H1 (cell line): ENCODE results near the gene TCERG1L. TPM values are rescaled to one million over a fixed set of nuclear protein-coding genes. Genes with fewer than 3 reads are reported as not detected.

Experiments used
- CTCF ChIA-PET: fragments of 300-600 bp; sonication (Branson Sonifier 250); formaldehyde crosslinking; loops from one replicate; lab custom pipeline; 2021; ENCODE audit not compliant: partially characterized antibody; lab: Charles Lee
- POLR2A ChIA-PET: fragments of 300-600 bp; sonication (Branson Sonifier 250); formaldehyde crosslinking; loops from one replicate; lab custom pipeline; 2021; ENCODE audit warnings: inconsistent platforms; ENCODE audit not compliant: partially characterized antibody; lab: Charles Lee
- DNase-seq, 2 experiments: peaks; one replicate each; pipeline versions ENCODE4 v3.0.0 to v3.0.0-alpha.2; 2010 to 2022; ENCODE audit warnings: low spot score in 2 of 2, low read depth in 1 of 2, mixed read lengths in 1 of 2
- FAIRE-seq: peaks from 2 replicates; lab custom pipeline; 2011; peaks lifted over from hg19 to GRCh38; lab: Jason Lieb, UNC
- H2AFZ ChIP-seq: 2 replicates; pipeline ENCODE4 v1.8.1; 2012; ENCODE audit warnings: low read length, inconsistent platforms
- H2AK5ac ChIP-seq: 2 replicates; pipeline ENCODE4 v1.6.1; 2013; ENCODE audit warnings: low read depth, low read length
- H2BK120ac ChIP-seq: replicated peaks from 2 replicates; pipeline ENCODE3; 2013; ENCODE audit warnings: low read depth, low read length, inconsistent platforms
- H2BK12ac ChIP-seq: 2 replicates; pipeline ENCODE4 v1.6.1; 2013; ENCODE audit warnings: low read depth, low read length
- H2BK15ac ChIP-seq: 2 replicates; pipeline ENCODE4 v1.6.1; 2013; ENCODE audit warnings: low read length
- H2BK20ac ChIP-seq: 2 replicates; pipeline ENCODE4 v1.6.1; 2013; ENCODE audit warnings: low read length
- H2BK5ac ChIP-seq: 2 replicates; pipeline ENCODE4 v1.6.1; 2013; ENCODE audit warnings: low read depth, low read length
- H3K14ac ChIP-seq: 2 replicates; pipeline ENCODE4 v1.6.1; 2013; ENCODE audit warnings: inconsistent platforms; ENCODE audit not compliant: insufficient read length
- H3K18ac ChIP-seq: 2 replicates; pipeline ENCODE4 v1.6.1; 2013; ENCODE audit warnings: low read length; ENCODE audit errors: extremely low read depth
- H3K23ac ChIP-seq: 2 replicates; pipeline ENCODE4 v1.6.1; 2013; ENCODE audit warnings: inconsistent platforms; ENCODE audit not compliant: insufficient read length
- H3K23me2 ChIP-seq: 2 replicates; pipeline ENCODE4 v1.6.1; 2013; ENCODE audit warnings: low read depth, low read length
- H3K27ac ChIP-seq: 2 replicates; pipeline ENCODE4 v1.6.1; 2011; ENCODE audit warnings: low read depth, low read length, inconsistent platforms
- H3K27me3 ChIP-seq, 4 experiments: replicated peaks in 1 of 4; 1 replicate in 1 of 4; 2 replicates in 3 of 4; pipeline versions ENCODE4 v1.6.1 to v1.8.1; 2011 to 2013; ENCODE audit warnings: low read length in 3 of 4, mild to moderate bottlenecking in 3 of 4, inconsistent platforms in 2 of 4, mixed read lengths in 2 of 4, moderate library complexity in 1 of 4; ENCODE audit not compliant: control insufficient read depth in 3 of 4, insufficient read depth in 3 of 4; ENCODE audit errors: extremely low read depth in 1 of 4
- H3K36me3 ChIP-seq, 4 experiments: 2 replicates each; pipeline versions ENCODE4 v1.6.1 to v1.8.1; 2011 to 2013; ENCODE audit warnings: mild to moderate bottlenecking in 4 of 4, low read length in 3 of 4, moderate library complexity in 2 of 4, control low read depth in 1 of 4, inconsistent platforms in 1 of 4; ENCODE audit not compliant: insufficient read depth in 4 of 4, control insufficient read depth in 2 of 4
- H3K4ac ChIP-seq: replicated peaks from 2 replicates; pipeline ENCODE3; 2013; ENCODE audit warnings: low read length, low read depth, mixed read lengths, inconsistent platforms; ENCODE audit not compliant: insufficient read length
- H3K4me1 ChIP-seq, 4 experiments: replicated peaks in 1 of 4; 1 replicate in 1 of 4; 2 replicates in 3 of 4; pipeline versions ENCODE4 v1.6.1 to v1.8.1; 2011 to 2013; ENCODE audit warnings: low read length in 3 of 4, inconsistent platforms in 2 of 4, mixed read lengths in 1 of 4; ENCODE audit not compliant: insufficient read depth in 4 of 4, control insufficient read depth in 3 of 4
- H3K4me2 ChIP-seq, 2 experiments: 2 replicates each; pipeline versions ENCODE4 v1.6.1 to v1.8.1; 2011 to 2013; ENCODE audit warnings: low read depth in 2 of 2, low read length in 2 of 2, control low read depth in 1 of 2, inconsistent platforms in 1 of 2, mild to moderate bottlenecking in 1 of 2; ENCODE audit not compliant: insufficient read depth in 1 of 2
- H3K4me3 ChIP-seq, 4 experiments: fragments of 200-600, 300-600 bp in 1 of 4; sonication (generic), shearing (Covaris generic), sonication (Bioruptor Twin) in 1 of 4; 2 replicates each; pipeline versions ENCODE4 v1.5.1 to v1.8.1; 2011 to 2016; ENCODE audit warnings: low read length in 4 of 4, low read depth in 3 of 4, control low read depth in 2 of 4, inconsistent platforms in 2 of 4, mild to moderate bottlenecking in 2 of 4, mixed read lengths in 1 of 4, moderate library complexity in 1 of 4; ENCODE audit not compliant: insufficient read depth in 2 of 4; ENCODE audit errors: extremely low read depth in 1 of 4
- H3K56ac ChIP-seq: replicated peaks from 2 replicates; pipeline ENCODE3; 2013; ENCODE audit warnings: low read depth, mild to moderate bottlenecking, mixed read lengths, low read length, inconsistent platforms; ENCODE audit not compliant: insufficient read length
- H3K79me1 ChIP-seq: 2 replicates; pipeline ENCODE4 v1.6.1; 2013; ENCODE audit warnings: low read depth, low read length, control low read depth
- H3K79me2 ChIP-seq, 2 experiments: 2 replicates each; pipeline versions ENCODE4 v1.6.1 to v1.8.1; 2012 to 2013; ENCODE audit warnings: low read length in 2 of 2, mild to moderate bottlenecking in 2 of 2, inconsistent platforms in 1 of 2; ENCODE audit not compliant: insufficient read depth in 2 of 2, control insufficient read depth in 1 of 2
- H3K9ac ChIP-seq, 4 experiments: replicated peaks in 1 of 4; 1 replicate in 1 of 4; 2 replicates in 3 of 4; pipeline versions ENCODE4 v1.6.1 to v1.8.1; 2011 to 2013; ENCODE audit warnings: low read depth in 3 of 4, low read length in 3 of 4, control low read depth in 2 of 4, mild to moderate bottlenecking in 2 of 4, moderate library complexity in 2 of 4, inconsistent platforms in 1 of 4; ENCODE audit errors: extremely low read depth in 1 of 4
- H3K9me3 ChIP-seq, 2 experiments: 2 replicates each; pipeline versions ENCODE4 v1.6.1 to v1.8.1; 2012 to 2013; ENCODE audit warnings: mild to moderate bottlenecking in 2 of 2, moderate library complexity in 2 of 2, control low read depth in 1 of 2, inconsistent platforms in 1 of 2, low read depth in 1 of 2, low read length in 1 of 2, mixed read lengths in 1 of 2; ENCODE audit not compliant: insufficient read depth in 2 of 2
- H4K20me1 ChIP-seq, 2 experiments: replicated peaks in 1 of 2; 2 replicates each; pipeline versions ENCODE3 to v1.8.1; 2011 to 2013; ENCODE audit warnings: inconsistent platforms in 2 of 2, low read length in 2 of 2, mild to moderate bottlenecking in 1 of 2; ENCODE audit not compliant: insufficient read depth in 2 of 2, control insufficient read depth in 1 of 2
- H4K5ac ChIP-seq: 2 replicates; pipeline ENCODE4 v1.6.1; 2013; ENCODE audit warnings: low read length, low read depth, mixed read lengths, inconsistent platforms; ENCODE audit not compliant: insufficient read length
- H4K8ac ChIP-seq: 2 replicates; pipeline ENCODE4 v1.8.0; 2013; ENCODE audit warnings: mild to moderate bottlenecking, moderate library complexity, low read length, inconsistent platforms; ENCODE audit not compliant: insufficient read depth; ENCODE audit errors: extremely low read depth
- H4K91ac ChIP-seq: replicated peaks from 2 replicates; pipeline ENCODE3; 2013; ENCODE audit warnings: low read length, mixed read lengths, inconsistent platforms; ENCODE audit not compliant: insufficient read length
- CBX5 ChIP-seq: fragments of 300-800, 300-1000 bp; sonication (generic); IDR thresholded peaks from 2 replicates; pipeline ENCODE4 v1.7.1; 2016; ENCODE audit warnings: antibody characterized with exemption, low read length, low read depth
- SP2 ChIP-seq: IDR thresholded peaks from 2 replicates; pipeline ENCODE4 v1.6.1; 2012; ENCODE audit warnings: mild to moderate bottlenecking, low read length, inconsistent platforms
- WGBS, 2 experiments: shearing (Covaris generic) in 1 of 2; methylation state at CpG; one replicate each; pipeline versions ENCODE4 v1.1.6 to v1.1.7; 2013 to 2015; ENCODE audit warnings: low lambda C conversion rate in 2 of 2, mixed read lengths in 2 of 2, inconsistent platforms in 1 of 2, low coverage in 1 of 2, missing lambda C conversion rate in 1 of 2; ENCODE audit not compliant: insufficient replicate concordance in 2 of 2, insufficient coverage in 1 of 2, insufficient read length in 1 of 2; ENCODE audit errors: extremely low coverage in 1 of 2, missing lambda C conversion rate in 1 of 2; 5-methylcytosine and 5-hydroxymethylcytosine counted together
- polyA plus RNA-seq, 7 experiments: library from polyadenylated mRNA; depleted of rRNA in 3 of 7; stranded (reverse) in 5 of 7; unstranded in 2 of 7; fragments of >200 nt in 5 of 7; fragments of 200-250 nt in 2 of 7; gene quantifications; 1 replicate in 5 of 7; 2 replicates in 1 of 7; 4 replicates in 1 of 7; pipeline versions ENCODE4 v1.2.1 to v1.2.3, GENCODE V29; 2011 to 2013; ENCODE audit warnings: missing spikeins in 2 of 7, mixed read lengths in 2 of 7
- total RNA-seq: library from RNA; stranded (reverse); fragmentation: NEBNext Ultra II Directional; extraction: Animal tissue kit (Norgen Biotek cat#: 25700); gene quantifications from 2 replicates; pipeline ENCODE4 v1.2.1, GENCODE V29; 2021

The TCERG1L gene
- total and polyA plus RNA-seq, 2 of the 8 experiments (the other 6 are each of a cell fraction or from before 2014, with no cell fraction given), result 3.9 to 6.9 TPM

- ChIA-PET POLR2A (no interaction called here), CTCF (interaction anchor here (0.6 to 1.1 kb wide), 3 partner anchors 24 to 168 kb away, joined by 3 read pairs; no protein-coding TSS in a partner anchor)
- 99% methylated on average over 7 of the region's 9 CpGs; no CpG with 5 or more reads in 1 of the 2 experiments for WGBS, 2 experiments
- Histone ChIP-seq H3K18ac (no peak overlapping the region), H3K79me1 (no peaks in the 10 kb centered on the region), H3K4me1 (peaks cover 0 to 8% (median 2%) of the 10 kb centered on the region in 4 experiments; a peak in 3 of 7 replicates), H3K23ac (no peak overlapping the region), H3K9ac (no peak overlapping the region), H3K14ac (no peak overlapping the region), H4K91ac (no peak overlapping the region), H2BK120ac (no peak overlapping the region), H3K36me3 (no peaks in the 10 kb centered on the region), H2AK5ac (no peak overlapping the region), H4K20me1 (no peaks in the 10 kb centered on the region), H3K27ac (no peak overlapping the region), H3K23me2 (no peaks in the 10 kb centered on the region), H2BK12ac (no peak overlapping the region), H2BK20ac (no peak overlapping the region), H3K4me3 (no peak overlapping the region), H3K9me3 (no peaks in the 10 kb centered on the region), H3K4ac (no peak overlapping the region), H3K56ac (no peak overlapping the region), H3K4me2 (no peak overlapping the region), H4K8ac (no peak overlapping the region; the same call in 1 of the 2 replicates), H3K27me3 (no peaks in the 10 kb centered on the region), H2BK5ac (no peak overlapping the region), H2AFZ (no peak overlapping the region), H3K79me2 (no peaks in the 10 kb centered on the region), H2BK15ac (no peak overlapping the region), H4K5ac (no peak overlapping the region)
- no peak for DNase-seq
- no peak for TF ChIP-seq CBX5
- no peak for TF ChIP-seq SP2
- FAIRE-seq, result no peak
These were observed 198.4 kb downstream of the TCERG1L start for GRCh38 chr10:131113165-131113564.
